Measurements from ENCODE around the gene GCK.

Gene GCK

DNA sequence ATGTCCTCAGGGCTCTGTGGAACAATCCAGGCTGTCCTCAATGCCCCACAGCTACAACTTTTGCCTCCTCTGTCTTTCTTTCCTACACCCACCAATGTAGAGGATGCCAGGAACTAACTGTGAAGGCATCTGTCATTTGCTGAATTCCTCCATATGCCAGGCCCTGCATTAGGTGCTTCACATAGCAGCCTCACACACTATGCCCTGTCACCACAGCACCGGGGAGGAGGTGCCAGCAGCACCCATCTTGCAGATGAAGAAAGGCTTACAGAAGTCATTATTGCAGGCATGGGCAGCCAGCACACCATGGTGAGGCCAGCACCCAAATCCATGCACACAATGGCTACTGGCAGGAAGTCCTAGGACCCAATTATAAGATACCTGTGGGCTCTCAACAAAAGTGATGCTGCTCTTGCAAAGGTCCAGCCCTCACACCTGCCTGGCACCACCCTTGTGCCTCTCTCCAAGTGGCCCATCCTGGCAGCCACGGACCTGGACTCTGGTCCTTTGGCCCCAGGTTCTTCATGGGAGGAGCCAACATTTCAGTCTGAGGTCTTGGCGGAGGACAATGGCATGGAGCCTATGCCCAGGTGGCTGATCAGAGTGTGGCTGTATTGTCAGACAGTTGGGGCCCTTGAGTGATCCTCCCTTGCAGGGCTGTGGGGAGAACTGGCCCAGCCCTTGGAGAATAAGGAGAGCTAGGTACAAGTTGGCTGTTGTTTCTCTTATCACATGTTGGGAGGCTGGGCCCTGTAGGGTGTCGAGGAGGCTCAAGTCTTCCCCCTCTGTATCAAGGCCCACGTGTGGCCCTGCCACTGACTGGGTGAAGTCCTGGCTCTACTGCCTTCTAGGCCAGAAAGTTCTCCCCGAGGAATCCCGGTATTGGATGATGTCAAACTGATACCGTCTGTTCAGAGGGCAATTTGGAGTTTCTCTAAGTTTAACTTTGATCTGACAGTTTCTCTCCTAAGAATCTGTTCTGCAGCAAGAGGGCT is 33.8 kb downstream of the GCK start:
- no peak for DNase-seq (ENCODE audit: low read depth)

DNA sequence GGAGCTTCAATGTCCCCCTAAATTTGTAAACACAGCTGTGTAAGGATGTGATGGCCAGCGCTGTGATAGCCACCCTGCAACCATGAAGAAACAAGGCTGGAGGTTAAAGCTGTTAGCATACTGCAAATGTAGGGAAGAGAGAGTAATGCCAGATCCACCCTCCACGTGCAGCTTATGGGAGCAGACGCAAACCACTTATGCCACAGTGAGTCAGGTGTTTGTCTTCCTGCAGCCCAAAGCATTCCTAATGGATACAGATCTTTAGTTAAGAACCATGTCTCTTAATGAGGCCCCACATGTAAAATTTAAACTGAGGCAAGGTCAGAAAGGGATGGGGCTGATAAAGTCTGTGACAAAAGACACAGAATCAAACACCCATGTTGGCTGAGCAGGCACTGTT is 34.5 kb downstream of the GCK start:
- no peak for DNase-seq (ENCODE audit: low read depth)

GRCh38 chr7:44153948-44154335 is 35.3 kb downstream of the GCK start:
- DNase-seq (ENCODE audit: low read depth): no peak

- no peak for DNase-seq (ENCODE audit: low read depth)
Observed at GRCh38 chr7:44152971-44153947, 36.0 kb downstream of the GCK start.

DNA sequence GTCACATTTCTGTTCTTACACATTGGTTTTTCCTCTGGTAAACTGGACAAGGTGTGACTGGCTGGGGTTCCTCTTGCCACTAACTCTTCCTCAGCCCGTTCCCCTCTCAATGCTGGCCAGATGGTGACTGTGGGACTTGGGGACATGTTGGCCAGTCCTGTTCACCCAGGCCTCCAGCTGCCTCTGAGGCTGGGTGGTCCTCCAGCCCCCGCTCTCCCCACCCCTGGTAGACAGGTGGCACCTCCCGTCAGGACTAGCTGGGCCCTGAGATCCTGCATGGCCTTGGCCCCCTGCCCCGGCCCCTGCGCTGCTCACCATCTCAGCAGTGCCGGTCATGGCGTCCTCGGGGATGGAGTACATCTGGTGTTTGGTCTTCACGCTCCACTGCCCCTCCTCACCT is 37.3 kb downstream of the GCK start:
- no peak for DNase-seq (ENCODE audit: low read depth)

DNA sequence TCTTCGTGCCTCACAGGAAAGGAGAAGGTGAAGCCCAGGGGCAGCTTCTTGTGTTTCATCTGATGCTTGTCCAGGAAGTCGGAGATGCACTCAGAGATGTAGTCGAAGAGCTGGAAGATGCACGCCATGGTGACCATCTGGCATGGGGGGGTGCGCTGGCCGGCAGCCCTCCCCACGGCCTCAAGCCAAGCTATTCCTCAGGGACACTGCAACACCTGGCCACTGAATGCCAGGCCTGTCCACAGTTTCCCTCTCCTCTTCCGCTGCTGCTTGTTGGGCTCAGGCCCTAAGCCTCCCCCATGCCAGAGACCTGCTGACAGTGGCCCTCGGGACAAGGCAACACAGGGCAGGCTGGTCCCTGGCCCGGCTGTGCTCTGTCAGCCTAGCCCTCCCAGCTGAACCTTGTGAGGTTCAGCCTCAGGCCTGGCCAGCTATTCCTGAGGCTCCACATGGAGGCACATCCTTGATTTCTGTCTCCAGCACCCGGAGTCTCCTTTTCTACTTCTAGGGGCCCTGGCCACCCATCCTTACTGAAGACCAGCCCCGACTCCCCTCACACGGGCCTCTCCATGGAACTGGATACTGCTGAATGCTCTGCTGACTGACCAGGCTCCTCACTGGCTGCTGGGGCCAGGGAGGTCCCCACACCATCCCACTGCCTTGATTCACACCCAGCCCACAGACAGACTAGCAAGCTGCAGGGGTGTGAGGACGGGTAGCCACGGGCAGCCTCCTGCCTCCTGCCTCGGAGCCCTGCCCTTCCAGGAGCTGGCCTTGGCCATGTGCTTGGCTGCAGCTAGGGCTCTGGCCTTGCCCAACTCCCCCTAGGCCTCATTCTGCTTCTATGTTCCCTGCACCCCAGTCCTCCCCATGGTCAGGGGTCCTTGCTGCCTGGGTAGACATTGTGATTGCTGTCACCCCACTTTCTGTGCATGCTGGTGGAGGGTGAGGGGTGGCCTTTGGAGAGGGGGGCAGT is 38.0 kb downstream of the GCK start:
- DNase-seq (ENCODE audit: low read depth): no peak

GRCh38 chr7:44150466-44150832 is 38.8 kb downstream of the GCK start:
- no peak for DNase-seq (ENCODE audit: low read depth)

GRCh38 chr7:44149571-44150465 is 39.4 kb downstream of the GCK start:
- no peak for DNase-seq (ENCODE audit: low read depth)

- no peak for DNase-seq (ENCODE audit: low read depth)
Observed at GRCh38 chr7:44148961-44149536, 40.2 kb downstream of the GCK start.

- no peak for DNase-seq (ENCODE audit: low read depth)
Observed at GRCh38 chr7:44148166-44148565, 41.1 kb downstream of the GCK start.

DNA sequence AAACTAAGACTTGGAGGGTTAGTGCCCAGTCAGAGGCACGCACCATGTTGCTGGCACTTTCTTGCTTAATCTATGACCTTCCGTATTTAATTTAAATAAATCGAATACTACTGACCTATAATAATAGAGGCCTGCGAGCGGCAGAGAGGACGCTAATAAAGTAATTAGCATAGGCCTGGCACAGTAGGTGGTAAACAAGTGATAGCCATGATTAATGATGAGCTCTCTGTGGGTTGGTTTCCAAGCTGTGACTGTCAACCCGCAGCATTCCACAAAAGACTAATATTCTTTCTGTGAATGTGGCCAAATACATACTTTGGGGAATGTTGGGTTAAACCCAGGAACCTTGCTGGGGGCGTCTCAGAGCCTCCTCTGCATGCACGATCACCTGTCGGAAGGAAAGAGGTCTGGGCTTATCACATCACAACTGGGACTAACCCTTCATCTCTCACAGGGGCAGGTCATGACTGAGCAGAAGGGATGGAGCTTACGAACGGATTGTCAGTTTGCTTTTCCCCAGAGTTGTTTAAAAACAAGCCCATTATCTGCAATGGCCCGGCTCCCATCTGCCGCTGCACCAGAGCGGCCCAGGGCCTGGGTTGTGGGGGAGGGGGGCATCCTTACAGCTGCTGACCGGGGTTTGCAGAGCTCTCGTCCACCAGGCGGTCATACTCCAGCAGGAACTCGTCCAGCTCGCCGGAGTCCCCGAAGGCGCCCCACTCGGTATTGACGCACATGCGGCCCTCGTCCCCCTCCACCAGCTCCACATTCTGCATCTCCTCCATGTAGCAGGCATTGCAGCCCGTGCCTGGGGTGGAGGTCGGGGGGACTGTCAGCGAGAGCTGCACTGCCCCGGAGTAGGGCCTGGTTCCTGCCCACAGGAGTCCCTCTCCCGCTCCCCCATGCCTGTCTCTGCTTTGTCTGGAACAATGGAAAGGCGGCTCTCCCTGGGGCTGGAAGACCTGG is 41.9 kb downstream of the GCK start:
- DNase-seq (ENCODE audit: low read depth): no peak

DNA sequence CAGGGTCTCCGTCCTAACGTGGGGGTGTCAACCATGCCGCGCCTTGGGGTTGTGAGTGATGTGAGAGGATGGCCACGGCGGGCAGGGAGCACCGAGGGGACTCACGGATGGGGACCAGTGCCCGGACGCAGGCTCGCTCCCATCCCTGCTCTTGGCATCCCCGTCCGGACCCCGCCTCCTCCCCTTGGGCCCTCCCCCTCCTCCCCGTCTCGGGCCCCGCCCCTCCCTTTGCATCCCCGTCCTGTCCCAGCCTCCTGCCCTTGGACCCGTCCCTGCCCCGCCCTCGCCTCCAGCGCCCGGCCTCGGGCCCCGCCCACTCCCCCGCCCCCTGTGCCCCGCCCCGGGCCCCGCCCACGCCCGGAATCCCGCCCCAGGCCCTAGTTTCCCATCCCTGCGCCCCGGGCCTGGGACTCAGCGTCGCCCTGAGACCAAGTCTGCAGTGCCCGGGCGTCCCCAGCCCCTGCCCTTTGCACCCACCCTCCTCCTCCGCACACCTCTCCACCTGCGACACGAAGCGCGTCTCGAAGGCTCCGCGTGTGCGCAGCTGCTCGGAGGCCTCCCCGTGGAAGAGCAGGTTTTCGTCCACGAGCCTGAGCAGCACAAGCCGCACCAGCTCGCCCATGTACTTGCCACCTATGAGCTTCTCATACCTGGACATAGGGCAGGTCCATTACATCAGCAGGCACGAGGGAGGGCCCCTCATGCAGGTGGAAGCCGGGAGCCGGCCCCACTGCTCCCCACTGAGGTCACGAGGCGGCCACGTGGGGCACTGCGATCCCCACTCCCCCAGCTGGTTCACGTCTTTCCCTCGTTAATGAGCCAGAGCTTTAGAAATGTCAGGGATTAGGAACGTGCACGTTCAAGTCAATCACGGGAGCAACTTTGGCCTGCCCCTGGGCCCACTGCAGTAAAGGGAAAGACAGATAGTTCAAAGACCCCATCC is 43.0 kb downstream of the GCK start:
- peak; percentile 28 for DNase-seq (ENCODE audit: low read depth)

DNA sequence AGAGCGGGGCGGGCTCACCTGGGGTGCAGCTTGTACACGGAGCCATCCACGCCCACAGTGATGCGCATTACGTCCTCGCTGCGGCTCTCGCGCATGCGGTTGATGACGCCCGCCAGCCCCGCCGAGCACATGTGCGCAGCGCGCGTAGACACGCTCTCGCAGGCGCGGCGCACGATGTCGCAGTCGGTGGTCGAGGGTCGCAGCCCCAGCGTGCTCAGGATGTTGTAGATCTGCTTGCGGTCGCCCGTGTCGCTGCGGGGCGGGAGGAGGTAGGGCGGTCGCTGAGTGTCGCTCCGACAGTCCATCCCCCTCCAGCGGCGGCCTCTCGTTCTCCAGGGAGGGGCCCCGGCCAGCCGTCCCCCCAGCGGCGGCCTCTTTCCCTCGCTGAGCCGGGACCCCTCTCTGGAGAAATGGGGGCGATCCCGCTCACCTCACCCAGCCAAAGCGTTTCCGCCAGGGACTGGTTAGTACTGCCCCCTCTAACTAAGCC is 43.7 kb downstream of the GCK start:
- no peak for DNase-seq (ENCODE audit: low read depth)

DNA sequence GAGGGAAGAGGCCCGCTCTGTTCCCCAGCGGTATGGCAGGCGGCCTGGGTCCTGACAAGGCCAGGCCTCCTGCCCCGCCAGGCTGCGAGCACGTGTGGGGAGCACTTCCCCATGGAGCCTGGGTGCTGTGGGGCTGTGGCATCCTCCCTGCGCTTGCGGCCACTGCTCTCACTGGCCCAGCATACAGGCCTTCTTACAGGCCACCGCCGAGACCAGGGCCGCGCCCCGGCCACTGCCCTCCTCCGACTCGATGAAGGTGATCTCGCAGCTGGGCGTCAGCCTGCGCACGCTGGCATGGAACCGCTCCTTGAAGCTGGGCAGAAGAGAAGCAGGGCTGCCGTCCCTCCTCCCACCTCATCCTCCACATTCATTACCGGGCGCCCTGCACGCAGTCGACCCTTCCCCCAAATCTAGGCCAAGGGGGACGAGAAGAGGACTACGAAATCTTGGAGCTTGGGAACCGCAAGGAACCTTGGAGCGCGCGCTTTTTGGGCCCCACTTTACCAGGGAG is 44.2 kb downstream of the GCK start:
- no peak for DNase-seq (ENCODE audit: low read depth)

GRCh38 chr7:44144426-44144967 is 44.7 kb downstream of the GCK start:
- DNase-seq (ENCODE audit: low read depth): no peak

- DNase-seq (ENCODE audit: low read depth): no peak
Observed at GRCh38 chr7:44143646-44144250, 45.5 kb downstream of the GCK start.

DNA sequence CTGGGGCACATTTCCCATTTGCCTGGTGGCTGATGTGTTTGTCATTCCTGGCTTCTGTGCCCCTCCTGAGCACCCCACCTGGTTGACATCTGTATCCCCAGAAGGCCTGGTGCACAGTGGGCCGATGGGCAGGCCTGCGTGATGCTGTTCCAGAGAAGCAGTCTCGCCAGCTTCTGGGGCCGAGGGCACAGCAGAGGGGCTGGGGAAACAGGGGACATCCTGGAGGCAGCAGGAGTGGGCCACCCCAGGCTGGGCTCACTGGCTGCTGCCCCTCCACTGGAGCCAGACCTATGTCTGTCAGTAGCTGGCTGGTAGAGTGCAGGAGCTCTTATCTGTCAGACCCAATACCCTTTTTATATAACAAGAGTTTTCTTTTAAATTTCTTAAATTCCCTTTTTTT is 47.2 kb downstream of the GCK start:
- DNase-seq (ENCODE audit: low read depth): no peak
